HG03095 (cell line): ENCODE measurements around the gene TENT4B.
"Not testable (repeated sequence)": the region's sequence is repeated elsewhere in the genome, so short reads cannot be mapped to it uniquely, and the experiment has no call there.

Experiments
- ATAC-seq: cut with Tn5 transposase; IDR thresholded peaks from one replicate; pipeline ENCODE4 v1.9.1; 2021; ENCODE audit warnings: moderate library complexity; ENCODE audit not compliant: unreplicated experiment

The TENT4B gene

GRCh38 chr16:50154420-50154950, 1.4 kb downstream of the TENT4B start:
- ATAC-seq: no peak

GRCh38 chr16:50155925-50156324, 2.8 kb downstream of the TENT4B start:
- no peak for ATAC-seq

GRCh38 chr16:50156590-50156989, 3.5 kb downstream of the TENT4B start:
- ATAC-seq: no peak

- no peak for ATAC-seq
Measured at GRCh38 chr16:50160495-50161164, 7.5 kb downstream of the TENT4B start.

GRCh38 chr16:50161950-50162349, 8.8 kb downstream of the TENT4B start:
- ATAC-seq: no peak

GRCh38 chr16:50165473-50165872, 12.4 kb downstream of the TENT4B start:
- no peak for ATAC-seq

GRCh38 chr16:50166511-50167500, 13.7 kb downstream of the TENT4B start:
- ATAC-seq: no peak

- ATAC-seq: no peak
Measured at GRCh38 chr16:50167556-50167955, 14.4 kb downstream of the TENT4B start.

- ATAC-seq: no peak
Measured at GRCh38 chr16:50169555-50170096, 16.5 kb downstream of the TENT4B start.

- not testable (repeated sequence) for ATAC-seq
Measured at GRCh38 chr16:50171773-50172172, 18.7 kb downstream of the TENT4B start.

GRCh38 chr16:50172195-50172922, 19.3 kb downstream of the TENT4B start:
- ATAC-seq: no peak

- ATAC-seq: no peak
Measured at GRCh38 chr16:50173316-50173715, 20.2 kb downstream of the TENT4B start.

GRCh38 chr16:50178491-50178941, 25.4 kb downstream of the TENT4B start:
- no peak for ATAC-seq

- no peak for ATAC-seq
Measured at GRCh38 chr16:50182441-50182840, 29.3 kb downstream of the TENT4B start.

GRCh38 chr16:50183316-50183715, 30.2 kb downstream of the TENT4B start:
- no peak for ATAC-seq

GRCh38 chr16:50185005-50185505, 31.9 kb downstream of the TENT4B start:
- ATAC-seq: no peak

- ATAC-seq: no peak
Measured at GRCh38 chr16:50188619-50189136, 35.6 kb downstream of the TENT4B start.

GRCh38 chr16:50190292-50190691, 37.2 kb downstream of the TENT4B start:
- ATAC-seq: no peak

- no peak for ATAC-seq
Measured at GRCh38 chr16:50192386-50193050, 39.4 kb downstream of the TENT4B start.

- no peak for ATAC-seq
Measured at GRCh38 chr16:50193594-50193993, 40.5 kb downstream of the TENT4B start.
